ENCODE results near the gene TNNI3K.

- TF ChIP-seq CTCF (IDR thresholded peaks at IDR 0.05), result no peak
- TF ChIP-seq POLR2A (IDR thresholded peaks at IDR 0.05), result no peak
Measured at GRCh38 chr1:74422421-74423292, 187.5 kb downstream of the TNNI3K start.

Measured in thyroid gland (tissue), 4 donors.